ENCODE results near the gene MEX3B. TPM values are rescaled to one million over a fixed set of nuclear protein-coding genes. Genes with fewer than 3 reads are reported as not detected.
A peak's percentile ranks its signal among the peaks of the same experiment; 100 is the strongest.

MEX3B gene
- total RNA-seq, 1 experiment from 2014 or later = 8.5 TPM

- BruUV-seq (replicated peaks) = TSS peak; percentile 75
- no peak for DNase-seq (ENCODE audit: low read depth, low spot score)
These were observed 483 bp downstream of the MEX3B start for GRCh38 chr15:82045179-82045891.

More at GRCh38 chr15:82045179-82045891, 483 bp downstream of the MEX3B start:
- TF ChIP-seq SIN3A (IDR thresholded peaks at IDR 0.05; ENCODE audit: borderline replicate concordance, insufficient read depth, low read depth, low read length) = no peak
- no peak for TF ChIP-seq REST (IDR thresholded peaks at IDR 0.05; ENCODE audit: insufficient read depth in 1 of 2, low read depth in 2 of 2, low read length in 1 of 2)
- no peak for TF ChIP-seq TCF7L2 (IDR thresholded peaks at IDR 0.05; ENCODE audit: low read depth, low read length)
- TF ChIP-seq POLR2AphosphoS5 (IDR thresholded peaks at IDR 0.05; ENCODE audit: low read depth, low read length) = no peak
- no peak for TF ChIP-seq CTCF (IDR thresholded peaks at IDR 0.05)
- intact Hi-C loops (cut with micrococcal nuclease; ENCODE audit: unreplicated experiment) (loop anchor here (10.0 kb wide), 1 partner anchor 431 kb away; no protein-coding TSS in a partner anchor), in situ Hi-C loops (cut with HindIII; ENCODE audit: low pct_unique_long_range_greater_than_20kb, low sequenced_read_pairs) (no loop called here)
- Histone ChIP-seq H3K36me3 (ENCODE audit: control insufficient read depth, insufficient read depth, low read length) (no peaks in the 10 kb centered on the region; the same call in 1 of the 2 replicates), H3K4me1 (ENCODE audit: control insufficient read depth, insufficient read depth, low read length) (peaks cover 7% of the 10 kb centered on the region), H3K4me3 (ENCODE audit: low read depth in 2 of 2, low read length in 2 of 2) (peak overlapping the region; percentile 90 to 96), H3K9me3 (ENCODE audit: control insufficient read depth, insufficient read depth, low read depth, low read length) (no peaks in the 10 kb centered on the region), H3K27me3 (ENCODE audit: control insufficient read depth, insufficient read depth, low read length) (peaks cover 9% of the 10 kb centered on the region), H3K27ac (ENCODE audit: low read length) (no peak overlapping the region; the same call in 1 of the 2 replicates)
- POLR2A ChIA-PET = interaction anchor here (1.0 kb wide), 1 partner anchor 18 kb away, joined by 3 read pairs; no protein-coding TSS in a partner anchor
- CTCF ChIA-PET = no interaction called here
- peak; percentile 27 for ATAC-seq

All from Panc1 (cell line).